HG02759 (cell line): ENCODE measurements around the gene UTS2R.
"Not testable (repeated sequence)": the region's sequence is repeated elsewhere in the genome, so short reads cannot be mapped to it uniquely, and the experiment has no call there.

Experiments used
- ATAC-seq: cut with Tn5 transposase; IDR thresholded peaks from one replicate; pipeline ENCODE4 v1.9.1; 2021; ENCODE audit warnings: mild to moderate bottlenecking, moderate library complexity; ENCODE audit not compliant: unreplicated experiment

The UTS2R gene

GRCh38 chr17:82406131-82406671, 34.6 kb downstream of the UTS2R start:
- no peak for ATAC-seq

- no peak for ATAC-seq
Measured at GRCh38 chr17:82407255-82407654, 35.7 kb downstream of the UTS2R start.

- no peak for ATAC-seq
Measured at GRCh38 chr17:82408288-82408937, 36.8 kb downstream of the UTS2R start.

GRCh38 chr17:82408938-82409318, 37.4 kb downstream of the UTS2R start:
- no peak for ATAC-seq

GRCh38 chr17:82410014-82410716, 38.6 kb downstream of the UTS2R start:
- no peak for ATAC-seq

- no peak for ATAC-seq
Measured at GRCh38 chr17:82411396-82412053, 40.0 kb downstream of the UTS2R start.

DNA sequence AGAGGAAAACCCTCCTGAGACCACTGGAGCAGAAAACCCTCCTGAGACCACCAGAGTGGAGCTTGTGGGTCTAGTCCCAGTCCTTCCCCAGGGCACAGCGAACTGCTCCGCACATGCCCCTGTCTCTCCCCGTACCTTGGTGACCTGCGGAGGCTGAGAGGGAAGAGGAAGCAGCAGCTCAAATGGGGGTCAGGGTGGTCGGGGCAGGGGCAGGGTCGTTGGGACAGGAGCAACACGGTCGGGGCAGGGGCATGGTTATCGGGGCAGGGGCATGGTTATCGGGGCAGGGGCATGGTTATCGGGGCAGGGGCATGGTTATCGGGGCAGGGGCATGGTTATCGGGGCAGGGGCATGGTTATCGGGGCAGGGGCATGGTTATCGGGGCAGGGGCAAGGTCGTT, 40.5 kb downstream of the UTS2R start:
- not testable (repeated sequence) for ATAC-seq

- ATAC-seq: no peak
Measured at GRCh38 chr17:82412535-82413520, 41.3 kb downstream of the UTS2R start.

DNA sequence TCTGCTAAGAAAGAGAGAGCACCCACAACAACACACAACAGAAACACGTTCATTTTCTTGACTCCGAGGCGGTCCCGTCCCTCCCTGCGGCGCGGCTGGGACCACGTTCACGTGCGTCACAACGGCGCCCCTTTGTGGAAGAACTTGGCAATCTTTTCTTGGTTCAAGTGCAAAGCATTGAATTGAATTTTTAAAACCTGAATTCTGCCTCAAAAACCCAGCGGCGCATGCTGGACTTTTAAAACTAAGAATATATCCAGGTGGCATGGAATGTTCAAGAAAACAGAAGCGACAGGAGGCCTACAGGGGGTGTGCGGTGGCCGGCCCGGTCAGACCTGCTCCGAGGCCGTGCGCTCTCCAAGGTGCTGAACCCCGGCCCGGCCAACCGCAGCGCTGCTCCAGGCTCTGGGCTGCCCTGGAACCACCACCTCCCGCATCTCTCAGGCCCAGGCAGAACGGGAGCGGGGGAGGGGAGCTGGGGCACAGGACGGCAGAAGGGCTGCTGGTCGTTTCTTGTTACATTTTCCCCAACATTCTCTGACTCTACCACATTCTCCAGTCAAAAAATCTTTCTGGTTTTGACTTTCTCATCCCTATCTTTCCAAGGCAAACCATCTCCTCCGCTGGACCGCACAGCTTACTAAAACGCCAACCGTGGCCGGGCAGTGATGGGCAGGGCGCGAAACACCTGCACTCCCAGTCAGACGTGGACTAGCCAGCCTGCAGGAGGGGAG, 43.1 kb downstream of the UTS2R start:
- ATAC-seq: no peak

GRCh38 chr17:82415336-82415735, 43.8 kb downstream of the UTS2R start:
- no peak for ATAC-seq

DNA sequence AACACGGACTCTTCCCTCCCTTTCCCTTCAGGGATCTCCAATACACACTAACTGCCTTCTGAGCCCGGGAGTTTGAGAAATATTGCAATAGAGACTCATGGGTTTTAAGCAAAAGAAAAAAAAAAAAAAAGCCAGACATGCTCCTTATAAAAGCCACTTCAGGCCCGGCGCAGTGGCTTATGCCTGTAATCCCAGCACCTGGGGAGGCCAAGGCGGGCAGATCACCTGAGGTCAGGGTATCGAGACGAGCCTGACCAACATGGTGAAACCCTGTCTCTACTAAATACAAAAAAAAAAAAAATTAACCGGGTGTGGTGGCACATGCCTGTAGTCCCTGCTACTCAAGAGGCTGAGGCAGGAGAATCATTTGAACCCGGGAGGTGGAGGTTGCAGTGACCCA, 44.2 kb downstream of the UTS2R start:
- ATAC-seq: no peak

- no peak for ATAC-seq
Measured at GRCh38 chr17:82416264-82416663, 44.7 kb downstream of the UTS2R start.

- ATAC-seq: no peak
Measured at GRCh38 chr17:82416771-82417170, 45.2 kb downstream of the UTS2R start.

GRCh38 chr17:82418001-82418986, 46.7 kb downstream of the UTS2R start, which contains the start of the genes HEXD and OGFOD3:
HEXD (plus strand) TSS chr17:82418347; CDS start chr17:82419800, 1,453 bp downstream.
OGFOD3 (minus strand) TSS chr17:82418586; CDS start chr17:82418485, 101 bp downstream.
- peak; percentile 91 for ATAC-seq

- ATAC-seq: no peak
Measured at GRCh38 chr17:82419540-82419939, 48.0 kb downstream of the UTS2R start.

DNA sequence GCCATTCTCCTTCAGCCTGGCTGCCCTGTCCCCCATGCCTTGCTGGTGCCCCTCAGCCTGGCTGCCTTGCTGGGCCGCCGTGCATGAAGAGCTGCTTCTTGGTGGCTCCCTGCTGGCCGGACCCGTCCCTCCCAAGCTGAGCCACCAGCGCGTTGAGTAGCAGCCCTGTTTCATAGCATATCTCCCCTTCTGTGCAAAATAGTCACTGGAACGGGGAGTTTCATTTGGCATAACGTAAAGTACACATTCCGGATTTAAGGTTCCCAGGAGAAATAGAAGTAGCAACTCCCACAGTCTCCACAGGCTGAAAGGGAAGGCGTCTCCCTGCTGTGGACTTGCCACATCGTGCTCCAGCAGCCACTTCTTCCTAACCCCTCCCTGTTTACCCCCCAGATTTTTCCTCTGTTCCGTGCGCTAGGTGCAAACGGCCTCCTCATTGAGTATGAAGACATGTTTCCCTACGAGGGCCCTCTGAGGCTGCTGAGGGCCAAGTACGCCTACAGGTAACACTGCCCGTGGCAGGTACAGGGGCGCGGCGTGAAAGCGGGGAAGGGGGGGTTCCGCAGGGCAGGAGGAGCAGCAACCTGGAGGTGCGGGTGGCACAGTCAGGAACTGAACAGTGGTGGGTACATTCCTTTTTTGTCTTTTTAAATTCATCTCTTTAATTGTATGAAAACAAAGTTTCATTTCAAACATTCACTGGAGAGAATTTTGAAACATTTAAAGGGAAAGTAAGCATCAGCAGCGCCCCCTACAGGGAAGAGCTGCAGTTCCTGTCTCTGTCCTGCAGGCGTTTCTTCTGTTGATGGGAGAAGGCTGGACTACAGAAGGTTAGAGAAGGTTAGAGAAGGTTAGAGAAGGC, 52.7 kb downstream of the UTS2R start:
- no peak for ATAC-seq

- no peak for ATAC-seq
Measured at GRCh38 chr17:82424863-82425159, 53.2 kb downstream of the UTS2R start.
